GM23338 (cell line): ENCODE results near the gene UBL4A.

Experiments
- CREB1 ChIP-seq: fragments of 250-450 bp; sonication (Bioruptor Pico); IDR thresholded peaks from 2 replicates; pipeline ENCODE4 v1.5.0; 2020; ENCODE audit warnings: low read depth, mild to moderate bottlenecking, moderate library complexity
- CTCF ChIP-seq, 2 experiments: fragments of 200-600 bp in 1 of 2; sonication (generic) in 1 of 2; conservative IDR thresholded peaks; 2 replicates each; pipeline versions ENCODE4 v1.5.1 to v1.6.1; 2016 to 2017; ENCODE audit warnings: antibody characterized with exemption in 2 of 2, low read depth in 2 of 2, mild to moderate bottlenecking in 2 of 2, moderate library complexity in 1 of 2
- ETS1 ChIP-seq: IDR thresholded peaks from 2 replicates; pipeline ENCODE4 v1.6.1; 2016; ENCODE audit warnings: antibody characterized with exemption
- EZH2 ChIP-seq: fragments of 200-600 bp; sonication (generic); IDR thresholded peaks from one replicate; pipeline ENCODE4 v1.8.0; 2017; ENCODE audit warnings: antibody characterized with exemption, mild to moderate bottlenecking, low read depth; ENCODE audit not compliant: unreplicated experiment
- EZH2phosphoT487 ChIP-seq: fragments of 200-600 bp; sonication (generic); IDR thresholded peaks from one replicate; pipeline ENCODE4 v1.8.1; 2018; ENCODE audit warnings: antibody characterized with exemption; ENCODE audit not compliant: unreplicated experiment
- JUNB ChIP-seq: IDR thresholded peaks from one replicate; pipeline ENCODE4 v1.6.1; 2016; ENCODE audit warnings: antibody characterized with exemption; ENCODE audit not compliant: unreplicated experiment
- NANOG ChIP-seq: IDR thresholded peaks from 2 replicates; pipeline ENCODE4 v1.6.1; 2016; ENCODE audit warnings: antibody characterized with exemption, borderline replicate concordance
- POLR2AphosphoS5 ChIP-seq: IDR thresholded peaks from 2 replicates; pipeline ENCODE4 v1.6.1; 2016; ENCODE audit warnings: antibody characterized with exemption, low read depth
- REST ChIP-seq: IDR thresholded peaks from one replicate; pipeline ENCODE4 v1.6.1; 2018; ENCODE audit warnings: antibody characterized with exemption; ENCODE audit not compliant: unreplicated experiment
- ZNF331 ChIP-seq: fragments of 250-450 bp; sonication (Bioruptor Pico); IDR thresholded peaks from 2 replicates; pipeline ENCODE4 v1.5.0; 2020; ENCODE audit warnings: low read depth, mild to moderate bottlenecking, moderate library complexity

- TF ChIP-seq CTCF (conservative IDR thresholded peaks at IDR 0.05; ENCODE audit: low read depth in 2 of 2) (no peak), EZH2phosphoT487 (no peak), POLR2AphosphoS5 (no peak), EZH2 (no peak), JUNB (no peak), ZNF331 (CRISPR knock-in tag) (no peak), REST (no peak), CREB1 (CRISPR knock-in tag) (no peak), ETS1 (no peak), NANOG (no peak)
These were observed 19.3 kb upstream of the UBL4A start for GRCh38 chrX:154505734-154506133.
